Pancreas (tissue), 10 donors: ENCODE results near the gene MYO5C. TPM values are rescaled to one million over a fixed set of nuclear protein-coding genes. Genes with fewer than 3 reads are reported as not detected.

ENCODE experiments used
- ATAC-seq, 4 donors: fragments of 200-7000 bp; cut with Tn5 transposase; one replicate each; pipeline versions ENCODE4 v1.8.0 to v1.9.1; 2020; ENCODE audit warnings: mild to moderate bottlenecking in 4 of 4, moderate library complexity in 4 of 4
- DNase-seq, 6 donors: peaks; one replicate each; pipeline ENCODE4 v3.0.0-alpha.2; 2020
- FAIRE-seq: peaks from 2 replicates; lab custom pipeline; 2012; peaks lifted over from hg19 to GRCh38; lab: Jason Lieb, UNC
- H3K27ac ChIP-seq, 4 donors: fragments of 200-600 bp; sonication (generic); 1 replicate in 3 of 4; 2 replicates in 1 of 4; pipeline versions ENCODE4 v1.5.0 to v1.8.0; 2020
- H3K27me3 ChIP-seq, 4 donors: fragments of 200-600 bp; one replicate each; pipeline ENCODE4 v1.8.0; 2021
- H3K36me3 ChIP-seq, 3 donors: fragments of 200-600 bp; sonication (generic) in 1 of 3; one replicate each; pipeline versions ENCODE4 v1.5.0 to v1.8.0; 2020 to 2021
- H3K4me1 ChIP-seq, 3 donors: fragments of 200-600 bp; one replicate each; pipeline ENCODE4 v1.8.0; 2021
- H3K4me3 ChIP-seq, 4 donors: fragments of 200-600 bp; sonication (generic) in 2 of 4; one replicate each; pipeline versions ENCODE4 v1.5.0 to v1.8.0; 2020 to 2021
- H3K9me3 ChIP-seq, 4 donors: fragments of 200-600 bp; one replicate each; pipeline ENCODE4 v1.8.0; 2021
- WGBS, 2 donors: extraction: QIAGEN DNeasy Blood & Tissue Kit; methylation state at CpG; one replicate each; pipeline ENCODE4 v1.1.7; 2013; 5-methylcytosine and 5-hydroxymethylcytosine counted together
- intact Hi-C, 3 donors: fragments of 100-400 bp; cut with DNase I; formaldehyde crosslinking; loops; one replicate each; pipeline versions ENCODE4 v1.11.1 to v1.14.2; 2022
- polyA plus RNA-seq, 2 donors: library from polyadenylated mRNA; stranded (reverse); fragments of 200-250 nt; gene quantifications; one replicate each; pipeline ENCODE4 v1.2.3, GENCODE V29; 2013
- total RNA-seq, 6 donors: library from RNA; stranded (reverse); fragmentation: NEBNext Ultra II Directional in 4 of 6; extraction: Animal tissue kit (Norgen Biotek cat#: 25700) in 4 of 6; gene quantifications; one replicate each; pipeline versions ENCODE4 v1.2.1 to v1.2.4, GENCODE V29; 2021 to 2023
- TF ChIP-seq, protein P1 (sequence below), 4 donors: fragments of 200-600 bp; sonication (generic) in 3 of 4; IDR thresholded peaks; one replicate each; pipeline versions ENCODE4 v1.5.0 to v1.8.0; 2021; ENCODE audit warnings: antibody characterized with exemption in 4 of 4
- donor health status: healthy with polysubstance abuse.
- donor health status: DM: no; HTN: no; CAD: no; lungs with moderate emphysema.
- donor health status: DM: no; HTN: no; CAD: no.
- donor health status: control.
- donor health status: control.
- donor health status: Bipolar disorder and iron deficiency.
- donor health status: DM: yes; HTN: yes; CAD: no.
- donor health status: DM: no; HTN: no; CAD: no.
- donor health status: DM: no; HTN: no; CAD: no.
- donor health status: DM: yes; HTN: yes; CAD: no.

The MYO5C gene
- total and polyA plus RNA-seq, 8 donors: 12.7 to 52.7 (median 39.2) TPM

DNA sequence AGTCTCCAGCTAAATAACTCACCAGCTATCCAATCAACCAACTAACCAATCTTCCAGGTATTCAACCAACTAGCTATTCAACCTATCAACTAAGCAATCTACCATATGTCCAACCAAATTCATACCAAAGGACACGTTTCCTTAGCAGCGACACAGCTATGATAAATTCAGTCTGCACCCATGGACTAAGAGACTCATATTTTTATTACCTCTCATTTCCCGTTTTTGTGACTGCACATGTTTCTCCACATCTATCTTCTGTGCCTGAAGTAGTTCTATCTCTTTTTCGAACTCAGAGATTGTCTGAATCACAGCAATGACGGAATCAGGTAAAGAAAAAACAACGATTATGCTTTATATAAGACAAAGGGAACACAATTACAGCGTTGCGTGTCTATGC lies 70.4 kb downstream of the MYO5C start:
- H3K27ac ChIP-seq: no peak overlapping the region
- 87 to 90% methylated on average over 8 of the region's 8 CpGs for WGBS, 2 donors
- no peak overlapping the region for H3K4me3 ChIP-seq
- no peak for DNase-seq
- FAIRE-seq: no peak
- no peaks in the 10 kb centered on the region for H3K9me3 ChIP-seq
- H3K27me3 ChIP-seq: no peaks in the 10 kb centered on the region
- peaks cover 9 to 12% (median 11%) of the 10 kb centered on the region in 3 donors for H3K4me1 ChIP-seq
- intact Hi-C loops: no loop called here
- ATAC-seq: no peak
- peaks cover 2 to 62% (median 11%) of the 10 kb centered on the region in 3 donors for H3K36me3 ChIP-seq
- TF ChIP-seq, protein P1, sequence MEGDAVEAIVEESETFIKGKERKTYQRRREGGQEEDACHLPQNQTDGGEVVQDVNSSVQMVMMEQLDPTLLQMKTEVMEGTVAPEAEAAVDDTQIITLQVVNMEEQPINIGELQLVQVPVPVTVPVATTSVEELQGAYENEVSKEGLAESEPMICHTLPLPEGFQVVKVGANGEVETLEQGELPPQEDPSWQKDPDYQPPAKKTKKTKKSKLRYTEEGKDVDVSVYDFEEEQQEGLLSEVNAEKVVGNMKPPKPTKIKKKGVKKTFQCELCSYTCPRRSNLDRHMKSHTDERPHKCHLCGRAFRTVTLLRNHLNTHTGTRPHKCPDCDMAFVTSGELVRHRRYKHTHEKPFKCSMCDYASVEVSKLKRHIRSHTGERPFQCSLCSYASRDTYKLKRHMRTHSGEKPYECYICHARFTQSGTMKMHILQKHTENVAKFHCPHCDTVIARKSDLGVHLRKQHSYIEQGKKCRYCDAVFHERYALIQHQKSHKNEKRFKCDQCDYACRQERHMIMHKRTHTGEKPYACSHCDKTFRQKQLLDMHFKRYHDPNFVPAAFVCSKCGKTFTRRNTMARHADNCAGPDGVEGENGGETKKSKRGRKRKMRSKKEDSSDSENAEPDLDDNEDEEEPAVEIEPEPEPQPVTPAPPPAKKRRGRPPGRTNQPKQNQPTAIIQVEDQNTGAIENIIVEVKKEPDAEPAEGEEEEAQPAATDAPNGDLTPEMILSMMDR (IDR thresholded peaks at IDR 0.05): no peak

DNA sequence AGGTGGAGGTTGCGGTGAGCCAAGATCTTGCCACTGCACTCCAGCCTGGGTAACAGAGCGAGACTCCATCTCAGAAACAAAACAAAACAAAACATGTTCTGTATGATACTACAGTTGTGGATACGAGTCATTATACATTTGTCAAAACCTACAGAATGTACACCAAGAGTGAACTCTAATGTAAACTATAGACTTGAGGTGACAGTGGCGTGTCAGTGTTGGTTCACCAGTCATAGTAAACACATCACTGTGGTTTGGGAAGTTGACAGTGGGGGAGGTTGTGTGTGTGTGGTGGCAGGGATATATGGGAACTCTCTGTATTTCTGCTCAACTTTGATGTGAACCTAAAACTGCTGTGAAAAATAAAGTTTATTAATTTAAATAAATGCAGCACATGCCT lies 71.4 kb downstream of the MYO5C start:
- intact Hi-C loops: no loop called here
- Histone ChIP-seq H3K27ac (no peak overlapping the region), H3K36me3 (peaks cover 3 to 71% (median 11%) of the 10 kb centered on the region in 3 donors), H3K4me3 (no peak overlapping the region), H3K4me1 (peaks cover 9 to 10% (median 10%) of the 10 kb centered on the region in 3 donors), H3K9me3 (no peaks in the 10 kb centered on the region), H3K27me3 (no peaks in the 10 kb centered on the region)
- TF ChIP-seq, protein P1 (IDR thresholded peaks at IDR 0.05): no peak
- no peak for DNase-seq
- WGBS, 2 donors: 94 to 98% methylated on average over 4 of the region's 4 CpGs
- no peak for FAIRE-seq
- no peak for ATAC-seq

DNA sequence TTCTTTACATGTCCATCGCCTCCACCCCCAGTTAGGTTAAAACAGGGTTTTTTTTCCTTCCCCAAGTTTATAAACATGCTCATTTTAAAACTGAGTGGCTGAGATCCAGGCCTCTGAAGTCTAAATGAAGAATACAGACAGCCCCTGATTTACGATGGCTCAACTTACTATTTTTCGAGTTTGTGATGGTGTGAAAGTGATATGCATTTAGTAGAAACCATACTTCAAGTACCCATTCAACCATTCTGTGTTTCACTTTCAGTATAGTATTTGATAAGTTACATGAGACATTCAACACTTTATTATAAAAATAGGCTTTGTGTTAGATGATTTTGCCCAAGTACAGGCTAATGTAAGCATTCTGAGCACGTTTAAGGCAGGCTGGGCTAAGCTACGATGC lies 73.9 kb downstream of the MYO5C start:
- no peak overlapping the region for H3K4me3 ChIP-seq
- WGBS, 2 donors: 84 to 85% methylated on average over 5 of the region's 5 CpGs
- no peak for ATAC-seq

DNA sequence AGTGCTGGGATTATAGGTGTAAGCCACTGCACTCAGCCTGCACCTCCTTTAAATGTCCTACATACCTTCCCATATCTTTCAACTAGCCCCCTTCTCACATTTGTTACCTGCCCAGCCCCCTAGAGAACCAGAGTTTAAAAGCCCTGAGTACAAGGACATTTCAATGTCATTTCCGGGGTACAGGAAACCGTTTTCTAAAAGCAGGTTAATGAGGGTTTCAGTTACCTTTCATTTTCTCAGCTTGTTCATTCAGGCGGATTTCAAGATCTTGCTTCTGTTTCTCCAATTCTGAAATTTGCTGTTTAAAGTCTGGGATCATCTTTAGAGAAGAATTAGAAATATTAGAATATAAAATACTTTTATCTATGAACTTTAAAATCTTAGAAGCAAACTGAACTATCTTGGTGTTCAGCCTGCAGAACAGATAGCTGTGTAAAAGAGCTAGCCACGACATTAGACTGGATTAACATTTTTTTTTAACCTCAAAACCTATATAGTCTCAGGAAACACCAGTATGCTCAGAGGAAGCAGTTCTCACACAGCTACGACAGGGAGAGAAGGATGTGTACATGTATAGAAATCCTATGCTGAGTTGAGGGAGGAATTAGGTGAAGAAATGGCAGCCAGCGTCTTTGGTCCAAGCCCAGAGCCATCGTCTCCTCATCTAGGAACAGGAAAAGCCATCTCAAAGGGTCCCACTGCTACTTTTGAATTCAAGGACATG lies 74.5 kb downstream of the MYO5C start:
- no peak overlapping the region for H3K27ac ChIP-seq
- ATAC-seq: no peak
- no peak for FAIRE-seq
- H3K36me3 ChIP-seq: peaks cover 3 to 91% (median 27%) of the 10 kb centered on the region in 3 donors
- 77 to 84% methylated on average over 7 of the region's 7 CpGs for WGBS, 2 donors
- no peak overlapping the region for H3K4me3 ChIP-seq
- H3K4me1 ChIP-seq: no peaks in the 10 kb centered on the region
- H3K27me3 ChIP-seq: no peaks in the 10 kb centered on the region
- no peaks in the 10 kb centered on the region for H3K9me3 ChIP-seq
- intact Hi-C loops: no loop called here
- DNase-seq: no peak
- TF ChIP-seq, protein P1 (IDR thresholded peaks at IDR 0.05): no peak

More for the DNA sequence above, 73.9 kb downstream of the MYO5C start:
- DNase-seq (no peak), FAIRE-seq (no peak)
- intact Hi-C loops: no loop called here
- Histone ChIP-seq H3K27ac (no peak overlapping the region), H3K27me3 (no peaks in the 10 kb centered on the region), H3K9me3 (no peaks in the 10 kb centered on the region), H3K4me1 (no peaks in the 10 kb centered on the region), H3K36me3 (peaks cover 3 to 92% (median 27%) of the 10 kb centered on the region in 3 donors)
- TF ChIP-seq, protein P1 (IDR thresholded peaks at IDR 0.05): no peak

DNA sequence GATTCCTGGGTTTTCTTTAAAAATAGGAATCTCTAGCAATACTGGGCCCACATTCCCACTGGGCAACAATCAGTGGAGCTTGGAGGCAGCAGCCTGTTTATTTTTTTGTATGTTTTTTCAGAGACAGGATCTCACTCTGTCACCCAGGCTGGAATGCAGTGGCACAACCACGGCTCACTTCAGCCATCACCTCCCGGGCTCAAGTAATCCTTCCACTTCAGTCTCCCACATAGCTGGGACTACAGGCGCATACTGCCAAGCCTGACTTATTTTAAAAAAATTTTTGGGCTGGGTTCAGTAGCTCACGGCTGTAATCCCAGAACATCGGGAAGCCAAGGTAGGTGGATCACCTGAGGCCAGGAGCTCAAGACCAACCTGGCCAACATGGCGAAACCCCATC lies 75.4 kb downstream of the MYO5C start:
- Histone ChIP-seq H3K9me3 (no peaks in the 10 kb centered on the region), H3K36me3 (peaks cover 3 to 87% (median 27%) of the 10 kb centered on the region in 3 donors), H3K4me1 (no peaks in the 10 kb centered on the region), H3K4me3 (no peak overlapping the region), H3K27me3 (no peaks in the 10 kb centered on the region), H3K27ac (no peak overlapping the region)
- 94 to 96% methylated on average over 6 of the region's 6 CpGs for WGBS, 2 donors
- TF ChIP-seq, protein P1 (IDR thresholded peaks at IDR 0.05): no peak
- ATAC-seq (no peak), DNase-seq (no peak), FAIRE-seq (no peak)
- intact Hi-C loops: no loop called here
